Neural progenitor cell (in vitro differentiated cells): ENCODE measurements around the gene NCOA3.

ENCODE experiments used
- CTCF ChIP-seq: fragments of 200-600 bp; sonication (generic); IDR thresholded peaks from 2 replicates; pipeline ENCODE4 v1.5.1; 2017; ENCODE audit warnings: antibody characterized with exemption, mild to moderate bottlenecking
- EZH2 ChIP-seq: fragments of 200-600 bp; sonication (generic); IDR thresholded peaks from 2 replicates; pipeline ENCODE4 v1.6.1; 2017; ENCODE audit warnings: antibody characterized with exemption, mild to moderate bottlenecking, moderate library complexity
- EZH2phosphoT487 ChIP-seq: fragments of 200-600 bp; sonication (generic); IDR thresholded peaks from 2 replicates; pipeline ENCODE4 v1.6.1; 2017; ENCODE audit warnings: antibody characterized with exemption

GRCh38 chr20:47468290-47469050, 33.2 kb upstream of the NCOA3 start:
- no peak for TF ChIP-seq CTCF
- no peak for TF ChIP-seq EZH2phosphoT487
- no peak for TF ChIP-seq EZH2
